HepG2 (cell line): ENCODE data around the gene HELZ. TPM values are rescaled to one million over a fixed set of nuclear protein-coding genes. Genes with fewer than 3 reads are reported as not detected.

Experiments used
- ATM ChIP-seq: fragments of 450-650 bp; IDR thresholded peaks from 2 replicates; pipeline ENCODE4 v1.7.1; 2017; ENCODE audit warnings: mild to moderate bottlenecking, borderline replicate concordance
- CBX5 ChIP-seq: sonication (generic); formaldehyde crosslinking; IDR thresholded peaks from 2 replicates; pipeline ENCODE4 v1.4.0; 2020; ENCODE audit warnings: missing genetic modification reagents, borderline replicate concordance
- KDM3A ChIP-seq: IDR thresholded peaks from 2 replicates; pipeline ENCODE4 v1.6.1; 2018; ENCODE audit warnings: low read depth, missing compliant biosample characterization
- NKX3-1 ChIP-seq: sonication (generic); formaldehyde crosslinking; IDR thresholded peaks from 2 replicates; pipeline ENCODE4 v1.5.0; 2020; ENCODE audit warnings: missing genetic modification reagents
- PAXIP1 ChIP-seq: sonication (generic); formaldehyde crosslinking; conservative IDR thresholded peaks from 2 replicates; pipeline ENCODE4 v1.4.0; 2020; ENCODE audit warnings: mild to moderate bottlenecking, missing genetic modification reagents, moderate library complexity
- PITX1 ChIP-seq: sonication (generic); formaldehyde crosslinking; IDR thresholded peaks from 2 replicates; pipeline ENCODE4 v1.5.1; 2020; ENCODE audit warnings: mild to moderate bottlenecking, missing genetic modification reagents
- RCOR2 ChIP-seq: IDR thresholded peaks from 2 replicates; pipeline ENCODE4 v1.6.1; 2016; ENCODE audit warnings: missing biosample characterization, missing genetic modification reagents
- SKI ChIP-seq: fragments of 450-650 bp; IDR thresholded peaks from one replicate; pipeline ENCODE4 v1.6.1; 2018; ENCODE audit warnings: mild to moderate bottlenecking; ENCODE audit not compliant: partially characterized antibody
- SMC3 ChIP-seq: IDR thresholded peaks from 2 replicates; pipeline ENCODE4 v1.6.1; 2011; ENCODE audit warnings: low read length, improper control_type of control experiment
- ZMYM2 ChIP-seq: sonication (generic); formaldehyde crosslinking; IDR thresholded peaks from 2 replicates; pipeline ENCODE4 v1.8.0; 2022; ENCODE audit warnings: mild to moderate bottlenecking, missing genetic modification reagents
- ZNF382 ChIP-seq: sonication (generic); formaldehyde crosslinking; IDR thresholded peaks from 2 replicates; pipeline ENCODE4 v1.5.0; 2020; ENCODE audit warnings: missing genetic modification reagents, mild to moderate bottlenecking, borderline replicate concordance
- ZNF589 ChIP-seq: sonication (generic); formaldehyde crosslinking; conservative IDR thresholded peaks from 2 replicates; pipeline ENCODE4 v1.8.0; 2022; ENCODE audit warnings: mild to moderate bottlenecking, moderate library complexity, missing genetic modification reagents
- ZUFSP ChIP-seq: sonication (generic); formaldehyde crosslinking; IDR thresholded peaks from 2 replicates; pipeline ENCODE4 v1.9.0; 2021; ENCODE audit warnings: missing genetic modification reagents, mild to moderate bottlenecking, borderline replicate concordance
- polyA plus RNA-seq, 8 experiments: library from polyadenylated mRNA; depleted of rRNA in 3 of 8; stranded (reverse) in 7 of 8; unstranded in 1 of 8; fragments of >200 nt; fragmentation: Illumina TruSeq in 4 of 8; extraction: Trizol in 4 of 8; gene quantifications; 2 replicates each; pipeline versions ENCODE4 v1.2.1 to v1.2.3, GENCODE V29; 2011 to 2016; ENCODE audit warnings: low read depth in 4 of 8, missing spikeins in 1 of 8, mixed read lengths in 1 of 8; ENCODE audit not compliant: insufficient read depth in 1 of 8
- total RNA-seq, 5 experiments: library from RNA; depleted of rRNA; stranded (reverse); fragments of >200 nt; fragmentation: Illumina TruSeq; extraction: Trizol; gene quantifications; 2 replicates each; pipeline ENCODE4 v1.2.3, GENCODE V29; 2016; ENCODE audit warnings: low read depth in 1 of 5
- TF ChIP-seq, protein P1 (sequence below): sonication (generic); formaldehyde crosslinking; IDR thresholded peaks from 2 replicates; pipeline ENCODE4 v1.5.0; 2020; ENCODE audit warnings: missing genetic modification reagents
- TF ChIP-seq, protein P2 (sequence below): sonication (generic); formaldehyde crosslinking; conservative IDR thresholded peaks from 2 replicates; pipeline ENCODE4 v1.8.0; 2022; ENCODE audit warnings: mild to moderate bottlenecking, moderate library complexity, missing genetic modification reagents
- TF ChIP-seq, protein P3 (sequence below): IDR thresholded peaks from 2 replicates; pipeline ENCODE4 v1.4.0; 2020; ENCODE audit warnings: mild to moderate bottlenecking, missing genetic modification reagents

HELZ gene
- total and polyA plus RNA-seq, 2 of the 13 experiments (the other 11 are each of a cell fraction or from before 2014, with no cell fraction given) = 35.3 to 52.4 TPM

DNA sequence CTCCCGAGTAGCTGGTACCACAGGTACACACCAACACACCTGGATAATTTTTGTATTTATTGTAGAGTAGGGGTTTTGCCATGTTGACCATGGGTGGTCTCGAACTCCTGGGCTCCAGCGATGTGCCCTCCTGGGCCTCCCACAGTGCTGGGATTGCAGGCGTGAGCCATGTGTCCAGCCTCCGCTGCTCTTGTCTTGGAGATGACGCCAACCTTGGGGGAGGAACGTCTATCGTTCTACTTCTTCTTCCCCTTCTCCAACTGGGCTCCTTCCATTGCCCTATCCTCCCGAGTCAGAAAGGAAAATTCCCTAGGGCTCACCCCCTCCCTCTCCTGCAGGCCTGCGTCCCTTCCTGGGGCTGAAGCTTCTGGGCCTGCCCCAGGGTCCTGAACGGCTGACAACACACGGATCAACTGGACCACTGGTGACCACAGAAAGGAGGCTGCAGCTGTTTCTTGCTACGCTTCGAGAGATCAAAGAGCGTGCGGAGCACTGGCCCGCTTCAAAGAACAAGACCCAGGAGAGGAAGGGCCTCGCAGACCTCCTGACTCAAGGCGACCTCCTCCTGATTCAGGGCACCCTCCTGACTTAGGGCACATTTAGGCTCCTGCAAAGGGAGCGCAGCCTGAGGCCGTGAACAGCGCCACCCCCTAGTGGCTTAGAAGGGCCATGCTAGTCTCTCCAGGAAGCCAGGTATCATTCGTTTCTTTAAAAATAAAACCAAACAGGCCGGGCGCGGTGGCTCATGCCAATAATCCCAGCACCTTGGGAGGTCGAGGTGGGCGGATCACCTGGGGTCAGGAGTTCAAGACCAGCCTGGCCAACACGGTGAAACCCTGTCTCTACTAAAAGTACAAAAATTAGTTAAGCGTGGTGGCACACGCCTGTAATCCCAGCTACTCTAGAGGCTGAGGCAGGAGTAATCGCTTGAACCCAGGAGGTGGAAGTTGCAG lies 48.5 kb upstream of the HELZ start (continued):
- TF ChIP-seq ZUFSP (CRISPR knock-in tag) (no peak), SMC3 (peak; percentile 79), KDM3A (CRISPR knock-in tag) (0 out of 2 replicates have a peak, but pooled peaks have one; percentile 50), CBX5 (CRISPR knock-in tag) (peak; percentile 20; the same call in 1 of the 2 replicates), ZNF382 (no peak), PITX1 (peak; percentile 84), PAXIP1 (CRISPR knock-in tag) (0 out of 2 replicates have a peak, but pooled peaks have one; percentile 18), ATM (no peak), ZNF589 (CRISPR knock-in tag) (no peak), NKX3-1 (CRISPR knock-in tag) (no peak), RCOR2 (CRISPR knock-in tag) (no peak), SKI (no peak), ZMYM2 (CRISPR knock-in tag) (peak; percentile 66)
- TF ChIP-seq, protein P1, sequence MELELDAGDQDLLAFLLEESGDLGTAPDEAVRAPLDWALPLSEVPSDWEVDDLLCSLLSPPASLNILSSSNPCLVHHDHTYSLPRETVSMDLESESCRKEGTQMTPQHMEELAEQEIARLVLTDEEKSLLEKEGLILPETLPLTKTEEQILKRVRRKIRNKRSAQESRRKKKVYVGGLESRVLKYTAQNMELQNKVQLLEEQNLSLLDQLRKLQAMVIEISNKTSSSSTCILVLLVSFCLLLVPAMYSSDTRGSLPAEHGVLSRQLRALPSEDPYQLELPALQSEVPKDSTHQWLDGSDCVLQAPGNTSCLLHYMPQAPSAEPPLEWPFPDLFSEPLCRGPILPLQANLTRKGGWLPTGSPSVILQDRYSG (CRISPR knock-in tag) = no peak
- TF ChIP-seq, protein P2, sequence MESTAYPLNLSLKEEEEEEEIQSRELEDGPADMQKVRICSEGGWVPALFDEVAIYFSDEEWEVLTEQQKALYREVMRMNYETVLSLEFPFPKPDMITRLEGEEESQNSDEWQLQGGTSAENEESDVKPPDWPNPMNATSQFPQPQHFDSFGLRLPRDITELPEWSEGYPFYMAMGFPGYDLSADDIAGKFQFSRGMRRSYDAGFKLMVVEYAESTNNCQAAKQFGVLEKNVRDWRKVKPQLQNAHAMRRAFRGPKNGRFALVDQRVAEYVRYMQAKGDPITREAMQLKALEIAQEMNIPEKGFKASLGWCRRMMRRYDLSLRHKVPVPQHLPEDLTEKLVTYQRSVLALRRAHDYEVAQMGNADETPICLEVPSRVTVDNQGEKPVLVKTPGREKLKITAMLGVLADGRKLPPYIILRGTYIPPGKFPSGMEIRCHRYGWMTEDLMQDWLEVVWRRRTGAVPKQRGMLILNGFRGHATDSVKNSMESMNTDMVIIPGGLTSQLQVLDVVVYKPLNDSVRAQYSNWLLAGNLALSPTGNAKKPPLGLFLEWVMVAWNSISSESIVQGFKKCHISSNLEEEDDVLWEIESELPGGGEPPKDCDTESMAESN (CRISPR knock-in tag) = no peak
- TF ChIP-seq, protein P3, sequence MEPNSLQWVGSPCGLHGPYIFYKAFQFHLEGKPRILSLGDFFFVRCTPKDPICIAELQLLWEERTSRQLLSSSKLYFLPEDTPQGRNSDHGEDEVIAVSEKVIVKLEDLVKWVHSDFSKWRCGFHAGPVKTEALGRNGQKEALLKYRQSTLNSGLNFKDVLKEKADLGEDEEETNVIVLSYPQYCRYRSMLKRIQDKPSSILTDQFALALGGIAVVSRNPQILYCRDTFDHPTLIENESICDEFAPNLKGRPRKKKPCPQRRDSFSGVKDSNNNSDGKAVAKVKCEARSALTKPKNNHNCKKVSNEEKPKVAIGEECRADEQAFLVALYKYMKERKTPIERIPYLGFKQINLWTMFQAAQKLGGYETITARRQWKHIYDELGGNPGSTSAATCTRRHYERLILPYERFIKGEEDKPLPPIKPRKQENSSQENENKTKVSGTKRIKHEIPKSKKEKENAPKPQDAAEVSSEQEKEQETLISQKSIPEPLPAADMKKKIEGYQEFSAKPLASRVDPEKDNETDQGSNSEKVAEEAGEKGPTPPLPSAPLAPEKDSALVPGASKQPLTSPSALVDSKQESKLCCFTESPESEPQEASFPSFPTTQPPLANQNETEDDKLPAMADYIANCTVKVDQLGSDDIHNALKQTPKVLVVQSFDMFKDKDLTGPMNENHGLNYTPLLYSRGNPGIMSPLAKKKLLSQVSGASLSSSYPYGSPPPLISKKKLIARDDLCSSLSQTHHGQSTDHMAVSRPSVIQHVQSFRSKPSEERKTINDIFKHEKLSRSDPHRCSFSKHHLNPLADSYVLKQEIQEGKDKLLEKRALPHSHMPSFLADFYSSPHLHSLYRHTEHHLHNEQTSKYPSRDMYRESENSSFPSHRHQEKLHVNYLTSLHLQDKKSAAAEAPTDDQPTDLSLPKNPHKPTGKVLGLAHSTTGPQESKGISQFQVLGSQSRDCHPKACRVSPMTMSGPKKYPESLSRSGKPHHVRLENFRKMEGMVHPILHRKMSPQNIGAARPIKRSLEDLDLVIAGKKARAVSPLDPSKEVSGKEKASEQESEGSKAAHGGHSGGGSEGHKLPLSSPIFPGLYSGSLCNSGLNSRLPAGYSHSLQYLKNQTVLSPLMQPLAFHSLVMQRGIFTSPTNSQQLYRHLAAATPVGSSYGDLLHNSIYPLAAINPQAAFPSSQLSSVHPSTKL (CRISPR knock-in tag) = peak; percentile 52; the same call in 1 of the 2 replicates
